CD4-positive, alpha-beta T cell treated with Interleukin-1 beta for 1 hour (primary cell): ENCODE data around the gene ADRA1B.
"Not testable (repeated sequence)": the region's sequence is repeated elsewhere in the genome, so short reads cannot be mapped to it uniquely, and the experiment has no call there.

Experiments used
- DNase-seq, 2 donors: peaks; one replicate each; pipeline ENCODE4 v3.0.0-alpha.2; 2020 to 2022

Gene ADRA1B

GRCh38 chr5:159971931-159972461 is 55.7 kb downstream of the ADRA1B start:
- no peak for DNase-seq

- no peak for DNase-seq
These were observed 56.5 kb downstream of the ADRA1B start for GRCh38 chr5:159972538-159973362.

GRCh38 chr5:159975462-159976019 is 59.3 kb downstream of the ADRA1B start:
- DNase-seq: no peak

- no peak for DNase-seq
These were observed 60.6 kb downstream of the ADRA1B start for GRCh38 chr5:159976921-159977320.

GRCh38 chr5:159978358-159978757 is 62.1 kb downstream of the ADRA1B start:
- no peak for DNase-seq

- DNase-seq: no peak
These were observed 66.3 kb downstream of the ADRA1B start for GRCh38 chr5:159982421-159983173.

GRCh38 chr5:159987031-159987674 is 70.9 kb downstream of the ADRA1B start:
- DNase-seq: peak; percentile 75 to 77

GRCh38 chr5:159990506-159990905 is 74.2 kb downstream of the ADRA1B start:
- DNase-seq: no peak

- DNase-seq: no peak
These were observed 76.3 kb downstream of the ADRA1B start for GRCh38 chr5:159992566-159992965.

GRCh38 chr5:159993194-159993593 is 76.9 kb downstream of the ADRA1B start:
- no peak for DNase-seq

GRCh38 chr5:159995907-159996306 is 79.6 kb downstream of the ADRA1B start:
- no peak for DNase-seq

GRCh38 chr5:160001457-160001856 is 85.2 kb downstream of the ADRA1B start:
- DNase-seq: no peak

- no peak for DNase-seq
These were observed 91.2 kb downstream of the ADRA1B start for GRCh38 chr5:160007514-160007913.

- peak in 1 of 2 donors; percentile 8 for DNase-seq
These were observed 92.2 kb downstream of the ADRA1B start for GRCh38 chr5:160008529-160008876.

GRCh38 chr5:160008877-160009590 is 92.8 kb downstream of the ADRA1B start, which contains the start of gene TTC1:
TSS of gene TTC1 (plus strand) at chr5:160009139. CDS start at chr5:160010529, 1,390 bp downstream.
- DNase-seq: peak; percentile 95 to 96

GRCh38 chr5:160009591-160009989 is 93.3 kb downstream of the ADRA1B start:
- no peak for DNase-seq

- DNase-seq: no peak
These were observed 95.2 kb downstream of the ADRA1B start for GRCh38 chr5:160011471-160011870.

GRCh38 chr5:160014197-160014596 is 97.9 kb downstream of the ADRA1B start:
- DNase-seq: not testable (repeated sequence)

- no peak for DNase-seq
These were observed 102.8 kb downstream of the ADRA1B start for GRCh38 chr5:160018945-160019625.

- peak in 1 of 2 donors; percentile 7 for DNase-seq
These were observed 104.0 kb downstream of the ADRA1B start for GRCh38 chr5:160020266-160020770.

GRCh38 chr5:160020964-160021363 is 104.7 kb downstream of the ADRA1B start:
- DNase-seq: peak in 1 of 2 donors; percentile 22
